Measurements from ENCODE around the gene FN3K.

FN3K gene

GRCh38 chr17:82787081-82787848, 51.9 kb downstream of the FN3K start:
- TF ChIP-seq CTCF (conservative IDR thresholded peaks at IDR 0.05; ENCODE audit: low read depth, low read length) = no peak
- no peak for DNase-seq (ENCODE audit: low read depth)
- no peak overlapping the region for H3K4me3 ChIP-seq (ENCODE audit: low read depth, low read length)

- no peak for TF ChIP-seq CTCF (conservative IDR thresholded peaks at IDR 0.05; ENCODE audit: low read depth, low read length)
- no peak for DNase-seq (ENCODE audit: low read depth)
- no peak overlapping the region for H3K4me3 ChIP-seq (ENCODE audit: low read depth, low read length)
These were observed 53.0 kb downstream of the FN3K start for GRCh38 chr17:82788206-82789001.

GRCh38 chr17:82789051-82789592, 53.7 kb downstream of the FN3K start:
- no peak overlapping the region for H3K4me3 ChIP-seq (ENCODE audit: low read depth, low read length)

GRCh38 chr17:82789806-82790205, 54.4 kb downstream of the FN3K start:
- DNase-seq (ENCODE audit: low read depth) = no peak
- TF ChIP-seq CTCF (conservative IDR thresholded peaks at IDR 0.05; ENCODE audit: low read depth, low read length) = no peak
- H3K4me3 ChIP-seq (ENCODE audit: low read depth, low read length) = no peak overlapping the region

More at GRCh38 chr17:82789051-82789592, 53.7 kb downstream of the FN3K start:
- DNase-seq (ENCODE audit: low read depth) = no peak
- no peak for TF ChIP-seq CTCF (conservative IDR thresholded peaks at IDR 0.05; ENCODE audit: low read depth, low read length)

- H3K4me3 ChIP-seq (ENCODE audit: low read depth, low read length) = no peak overlapping the region
- TF ChIP-seq CTCF (conservative IDR thresholded peaks at IDR 0.05; ENCODE audit: low read depth, low read length) = no peak
These were observed 55.0 kb downstream of the FN3K start for GRCh38 chr17:82790391-82790790.

GRCh38 chr17:82791532-82791931, 56.1 kb downstream of the FN3K start:
- peak; percentile 84 for DNase-seq (ENCODE audit: low read depth)
- no peak overlapping the region for H3K4me3 ChIP-seq (ENCODE audit: low read depth, low read length)
- no peak for TF ChIP-seq CTCF (conservative IDR thresholded peaks at IDR 0.05; ENCODE audit: low read depth, low read length)

More at GRCh38 chr17:82790391-82790790, 55.0 kb downstream of the FN3K start:
- no peak for DNase-seq (ENCODE audit: low read depth)
